Trophoblast cell (in vitro differentiated cells and primary cell): Measurements from ENCODE around the gene CDYL.

ENCODE experiments used
- DNase-seq, 2 donors: peaks; one replicate each; pipeline ENCODE4 v3.0.0-alpha.2; 2016
- H2AFZ ChIP-seq: 2 replicates; pipeline ENCODE4 v1.6.1; 2013; ENCODE audit warnings: low read length, moderate library complexity, mild to moderate bottlenecking; ENCODE audit not compliant: insufficient read depth, poor library complexity
- H2AK5ac ChIP-seq: 2 replicates; pipeline ENCODE4 v1.6.1; 2013; ENCODE audit warnings: mild to moderate bottlenecking, low read length
- H2BK120ac ChIP-seq: 2 replicates; pipeline ENCODE4 v1.6.1; 2013; ENCODE audit warnings: low read length, mild to moderate bottlenecking, moderate library complexity; ENCODE audit not compliant: insufficient read depth, poor library complexity
- H2BK12ac ChIP-seq: 2 replicates; pipeline ENCODE4 v1.6.1; 2013; ENCODE audit warnings: mild to moderate bottlenecking, low read length, moderate library complexity
- H2BK5ac ChIP-seq: 2 replicates; pipeline ENCODE4 v1.6.1; 2013; ENCODE audit warnings: low read length, low read depth, moderate library complexity, mild to moderate bottlenecking; ENCODE audit not compliant: poor library complexity
- H3K14ac ChIP-seq: 2 replicates; pipeline ENCODE4 v1.6.1; 2013; ENCODE audit warnings: mild to moderate bottlenecking, low read length
- H3K18ac ChIP-seq: 2 replicates; pipeline ENCODE4 v1.6.1; 2013; ENCODE audit warnings: mild to moderate bottlenecking, low read length
- H3K23ac ChIP-seq: 2 replicates; pipeline ENCODE4 v1.6.1; 2013; ENCODE audit warnings: low read length
- H3K27ac ChIP-seq: 2 replicates; pipeline ENCODE4 v1.5.1; 2013; ENCODE audit warnings: low read depth, mild to moderate bottlenecking, inconsistent platforms, low read length, moderate library complexity
- H3K27me3 ChIP-seq: 2 replicates; pipeline ENCODE4 v1.6.1; 2013; ENCODE audit warnings: inconsistent platforms, mild to moderate bottlenecking, low read length, moderate library complexity; ENCODE audit not compliant: insufficient read depth
- H3K36me3 ChIP-seq, 2 experiments: 1 replicate in 1 of 2; 2 replicates in 1 of 2; pipeline ENCODE4 v1.6.1; 2013; ENCODE audit warnings: low read length in 2 of 2, mild to moderate bottlenecking in 2 of 2, moderate library complexity in 1 of 2; ENCODE audit not compliant: insufficient read depth in 2 of 2, control insufficient read depth in 1 of 2
- H3K4ac ChIP-seq: 2 replicates; pipeline ENCODE4 v1.6.1; 2013; ENCODE audit warnings: low read depth, mild to moderate bottlenecking, low read length, moderate library complexity
- H3K4me1 ChIP-seq, 2 experiments: 1 replicate in 1 of 2; 2 replicates in 1 of 2; pipeline ENCODE4 v1.6.1; 2013; ENCODE audit warnings: low read length in 2 of 2, mild to moderate bottlenecking in 2 of 2, moderate library complexity in 1 of 2; ENCODE audit not compliant: insufficient read depth in 2 of 2, control insufficient read depth in 1 of 2
- H3K4me2 ChIP-seq: 2 replicates; pipeline ENCODE4 v1.6.1; 2013; ENCODE audit warnings: inconsistent platforms, mild to moderate bottlenecking, low read length, moderate library complexity
- H3K4me3 ChIP-seq: 2 replicates; pipeline ENCODE4 v1.5.1; 2013; ENCODE audit warnings: mild to moderate bottlenecking, low read depth, low read length, inconsistent platforms
- H3K79me1 ChIP-seq: one replicate; pipeline ENCODE4 v1.6.1; 2013; ENCODE audit warnings: low read length
- H3K79me2 ChIP-seq: 2 replicates; pipeline ENCODE4 v1.6.1; 2013; ENCODE audit warnings: low read length, mild to moderate bottlenecking; ENCODE audit not compliant: control insufficient read depth, insufficient read depth, poor library complexity
- H3K9ac ChIP-seq: 2 replicates; pipeline ENCODE4 v1.6.1; 2013; ENCODE audit warnings: mild to moderate bottlenecking, low read length
- H3K9me3 ChIP-seq: 2 replicates; pipeline ENCODE4 v1.6.1; 2013; ENCODE audit warnings: low read depth, mild to moderate bottlenecking, control low read depth, inconsistent platforms, low read length; ENCODE audit not compliant: insufficient read depth
- H4K12ac ChIP-seq: 2 replicates; pipeline ENCODE4 v1.6.1; 2013; ENCODE audit warnings: low read depth, mild to moderate bottlenecking, low read length, moderate library complexity
- H4K8ac ChIP-seq: 2 replicates; pipeline ENCODE4 v1.6.1; 2013; ENCODE audit warnings: low read depth, mild to moderate bottlenecking, low read length, moderate library complexity
- H4K91ac ChIP-seq: one replicate; pipeline ENCODE4 v1.6.1; 2013; ENCODE audit warnings: low read depth, mild to moderate bottlenecking, low read length, moderate library complexity
- WGBS: extraction: QIAGEN DNeasy Blood & Tissue Kit; methylation state at CpG from one replicate; pipeline ENCODE4 v1.1.7; 2013; ENCODE audit warnings: missing lambda C conversion rate; ENCODE audit not compliant: insufficient read length, insufficient coverage; ENCODE audit errors: extremely low coverage; 5-methylcytosine and 5-hydroxymethylcytosine counted together

The CDYL gene

DNA sequence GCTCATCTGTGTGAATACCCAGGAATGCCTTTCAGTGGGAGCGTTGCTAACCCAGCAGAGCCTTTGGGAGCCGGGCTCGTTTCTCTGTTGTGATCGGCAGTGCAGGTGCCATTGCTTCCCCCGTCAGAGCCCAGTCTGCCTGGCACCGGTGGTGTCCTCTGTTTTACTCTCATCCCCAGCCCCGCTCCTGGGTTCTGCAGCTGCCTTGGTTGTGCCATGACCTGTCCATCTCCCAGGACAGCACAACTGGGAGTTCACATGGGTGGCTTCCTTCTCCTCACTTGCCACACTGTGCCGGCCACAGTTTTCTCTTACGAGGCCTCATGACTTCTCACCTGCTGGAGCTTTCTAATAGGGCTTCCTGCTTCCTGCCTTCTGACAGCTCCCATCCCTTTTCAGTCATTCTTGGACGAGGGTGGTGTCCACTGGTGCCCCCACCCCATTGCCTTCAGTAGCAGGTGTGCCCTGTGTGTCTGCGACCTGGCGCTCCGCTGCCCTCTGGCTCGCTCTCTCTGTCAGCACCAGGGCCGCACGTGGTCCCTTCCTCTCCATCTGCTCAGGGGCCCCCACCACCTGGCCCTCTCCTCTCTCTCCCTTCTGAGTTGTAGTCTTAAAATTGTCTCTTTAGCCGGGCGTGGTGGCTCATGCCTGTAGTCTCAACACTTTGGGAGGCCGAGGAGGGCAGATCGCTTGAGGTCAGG lies 116.7 kb downstream of the CDYL start:
- no CpG with 5 or more reads among the region's 20 CpGs for whole genome bisulfite sequencing
- H3K4ac ChIP-seq: no peak overlapping the region
- H2AK5ac ChIP-seq: no peak overlapping the region
- H2BK12ac ChIP-seq: no peak overlapping the region
- H3K4me2 ChIP-seq: no peak overlapping the region
- no peak overlapping the region for H4K8ac ChIP-seq
- H3K9ac ChIP-seq: no peak overlapping the region
- H4K91ac ChIP-seq: no peak overlapping the region
- no peak overlapping the region for H3K23ac ChIP-seq
- DNase-seq: no peak
- H3K4me1 ChIP-seq: peaks cover 7% of the 10 kb centered on the region in 2 experiments
- H3K4me3 ChIP-seq: no peak overlapping the region
- peaks cover 2% of the 10 kb centered on the region for H3K79me2 ChIP-seq
- peaks cover 3% of the 10 kb centered on the region for H3K79me1 ChIP-seq
- peaks cover 2% of the 10 kb centered on the region for H3K9me3 ChIP-seq
- H2BK120ac ChIP-seq: no peak overlapping the region
- H3K14ac ChIP-seq: no peak overlapping the region
- H4K12ac ChIP-seq: no peak overlapping the region
- no peaks in the 10 kb centered on the region for H3K27me3 ChIP-seq
- no peak overlapping the region for H3K18ac ChIP-seq
- no peak overlapping the region for H2BK5ac ChIP-seq
- no peak overlapping the region for H2AFZ ChIP-seq
- H3K27ac ChIP-seq: no peak overlapping the region
- peaks cover 24 to 27% of the 10 kb centered on the region in 2 experiments for H3K36me3 ChIP-seq

DNA sequence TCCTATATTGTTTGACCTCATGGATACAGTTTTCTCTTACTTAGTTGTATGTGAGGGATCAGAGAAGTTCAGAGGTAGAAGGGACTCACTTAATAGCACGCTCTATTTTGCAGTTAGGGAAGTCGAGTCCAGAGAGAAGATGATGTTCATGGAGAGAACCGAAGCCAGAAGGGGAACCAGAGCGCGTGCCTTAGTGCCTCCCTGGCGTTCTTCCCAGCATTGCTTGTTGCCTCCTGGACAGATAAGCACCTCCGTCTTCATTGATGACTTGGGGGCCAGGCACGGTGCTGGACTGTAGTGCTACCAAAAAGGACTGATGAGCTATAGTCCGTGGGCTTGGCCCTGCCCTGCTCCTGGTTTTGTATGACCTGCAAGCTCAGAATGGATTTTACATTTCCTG lies 117.8 kb downstream of the CDYL start:
- no peak overlapping the region for H4K8ac ChIP-seq
- no peak overlapping the region for H4K12ac ChIP-seq
- peaks cover 7% of the 10 kb centered on the region in 2 experiments for H3K4me1 ChIP-seq
- peaks cover 3% of the 10 kb centered on the region for H3K79me1 ChIP-seq
- no peak overlapping the region for H3K4me3 ChIP-seq
- H3K18ac ChIP-seq: no peak overlapping the region
- H3K9ac ChIP-seq: no peak overlapping the region
- H3K27ac ChIP-seq: no peak overlapping the region
- H3K14ac ChIP-seq: no peak overlapping the region
- peaks cover 2% of the 10 kb centered on the region for H3K79me2 ChIP-seq
- no peak overlapping the region for H3K4ac ChIP-seq
- peaks cover 2% of the 10 kb centered on the region for H3K9me3 ChIP-seq
- no peaks in the 10 kb centered on the region for H3K27me3 ChIP-seq
- H2AFZ ChIP-seq: no peak overlapping the region
- no CpG with 5 or more reads among the region's 9 CpGs for WGBS
- H2BK120ac ChIP-seq: no peak overlapping the region
- H2AK5ac ChIP-seq: no peak overlapping the region
- DNase-seq: no peak
- no peak overlapping the region for H2BK5ac ChIP-seq
- peaks cover 28 to 35% of the 10 kb centered on the region in 2 experiments for H3K36me3 ChIP-seq
- no peak overlapping the region for H3K4me2 ChIP-seq
- no peak overlapping the region for H2BK12ac ChIP-seq
- no peak overlapping the region for H3K23ac ChIP-seq
- no peak overlapping the region for H4K91ac ChIP-seq

DNA sequence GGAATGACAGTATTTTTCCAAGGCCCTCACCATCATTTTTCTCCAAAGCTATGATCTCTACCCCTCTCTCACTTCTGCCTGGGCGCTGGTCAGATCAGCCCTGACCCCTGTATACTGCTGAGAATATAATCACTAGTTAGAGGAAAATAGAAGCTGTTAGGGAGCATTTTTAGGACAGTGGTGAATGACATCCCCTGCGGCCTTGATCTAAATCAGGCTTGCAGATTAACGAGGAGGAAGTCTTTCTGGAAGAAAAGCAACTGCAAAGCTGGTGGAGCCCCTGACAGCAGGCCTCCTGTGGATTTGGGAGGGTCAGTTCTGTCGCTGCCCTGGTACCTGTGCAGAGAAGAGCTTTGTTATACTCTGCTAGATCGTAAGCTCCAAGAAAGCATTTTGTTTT lies 119.8 kb downstream of the CDYL start:
- Histone ChIP-seq H2BK12ac (no peak overlapping the region), H3K4ac (no peak overlapping the region), H3K79me2 (no peaks in the 10 kb centered on the region), H3K18ac (peak overlapping the region; percentile 57), H4K12ac (peak overlapping the region; percentile 63), H3K9me3 (peaks cover 3% of the 10 kb centered on the region), H2AK5ac (no peak overlapping the region), H2BK120ac (no peak overlapping the region), H4K8ac (no peak overlapping the region), H3K4me1 (peaks cover 7% of the 10 kb centered on the region in 2 experiments), H3K36me3 (peaks cover 30 to 37% of the 10 kb centered on the region in 2 experiments), H3K4me2 (peak overlapping the region; percentile 27), H3K14ac (peak overlapping the region; percentile 32), H3K9ac (no peak overlapping the region), H2BK5ac (peak overlapping the region; percentile 12), H3K23ac (no peak overlapping the region), H3K4me3 (no peak overlapping the region), H3K27ac (peak overlapping the region; percentile 64), H4K91ac (no peak overlapping the region), H2AFZ (no peak overlapping the region), H3K79me1 (peaks cover 3% of the 10 kb centered on the region), H3K27me3 (no peaks in the 10 kb centered on the region)
- peak; percentile 53 to 67 for DNase-seq
- WGBS: no CpG with 5 or more reads among the region's 5 CpGs

DNA sequence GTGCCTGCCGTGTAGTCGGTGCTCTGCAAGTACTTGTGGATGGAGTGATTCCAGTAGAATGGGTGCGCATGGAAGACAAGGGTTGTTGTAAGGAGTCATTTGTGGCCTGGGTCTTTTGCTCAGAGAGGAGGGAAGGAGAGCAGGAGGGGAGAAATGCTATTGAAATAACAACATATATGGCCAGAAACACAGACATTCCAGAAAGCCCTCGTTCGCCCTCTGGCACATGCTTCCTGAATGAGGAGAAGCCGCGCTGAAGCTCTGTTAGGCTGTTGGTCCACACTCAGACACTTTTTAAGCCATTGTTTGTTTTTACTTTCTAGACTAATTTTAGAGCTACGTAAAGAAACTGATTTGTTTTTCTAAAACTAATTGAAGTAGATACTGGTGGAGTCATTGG lies 120.2 kb downstream of the CDYL start:
- no CpG with 5 or more reads among the region's 8 CpGs for WGBS
- peaks cover 3% of the 10 kb centered on the region for H3K79me1 ChIP-seq
- no peak overlapping the region for H4K91ac ChIP-seq
- H2AK5ac ChIP-seq: no peak overlapping the region
- peaks cover 30 to 39% of the 10 kb centered on the region in 2 experiments for H3K36me3 ChIP-seq
- H4K8ac ChIP-seq: peak overlapping the region; percentile 2
- H2BK5ac ChIP-seq: peak overlapping the region; percentile 12
- H3K4me1 ChIP-seq: peaks cover 7% of the 10 kb centered on the region in 2 experiments
- H3K4me3 ChIP-seq: no peak overlapping the region
- no peak overlapping the region for H3K23ac ChIP-seq
- H4K12ac ChIP-seq: peak overlapping the region; percentile 63
- H2BK120ac ChIP-seq: no peak overlapping the region
- peak overlapping the region; percentile 57 for H3K18ac ChIP-seq
- H3K9ac ChIP-seq: no peak overlapping the region
- H3K27me3 ChIP-seq: no peaks in the 10 kb centered on the region
- no peak overlapping the region for H2AFZ ChIP-seq
- H3K4me2 ChIP-seq: peak overlapping the region; percentile 27
- peak; percentile 65 to 75 for DNase-seq
- H2BK12ac ChIP-seq: no peak overlapping the region
- H3K9me3 ChIP-seq: peaks cover 3% of the 10 kb centered on the region
- no peak overlapping the region for H3K4ac ChIP-seq
- H3K27ac ChIP-seq: peak overlapping the region; percentile 64
- peak overlapping the region; percentile 32 for H3K14ac ChIP-seq
- H3K79me2 ChIP-seq: peaks cover 2% of the 10 kb centered on the region
